Measurements from ENCODE around the gene CPNE4.
A peak's percentile ranks its signal among the peaks of the same experiment; 100 is the strongest.

CPNE4 gene

DNA sequence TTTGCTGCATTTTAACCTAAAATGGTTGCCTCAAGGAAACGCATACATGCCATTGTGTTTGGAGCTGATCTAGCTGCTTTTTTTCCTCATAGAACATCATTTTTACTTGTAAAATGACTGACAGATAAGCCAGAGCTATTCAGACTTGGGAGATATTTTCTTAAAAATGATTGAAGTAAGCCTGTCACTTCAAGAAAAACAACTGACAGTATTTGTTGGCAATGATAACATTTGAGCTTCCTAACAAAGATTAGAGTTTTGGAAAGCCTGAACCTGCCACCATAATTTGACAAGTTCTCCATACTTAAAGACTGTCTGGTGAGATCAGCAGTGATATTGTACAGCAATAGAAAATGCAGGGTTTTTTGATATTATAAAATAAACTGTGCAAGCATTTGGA lies 504.4 kb downstream of the CPNE4 start:
- Histone ChIP-seq H3K9me3 (ENCODE audit: control insufficient read depth in 1 of 2, low read length in 2 of 2) (no peaks in the 10 kb centered on the region), H3K4me3 (ENCODE audit: low read depth in 1 of 2, low read length in 2 of 2) (no peak overlapping the region), H3K4me1 (ENCODE audit: control insufficient read depth in 1 of 2, insufficient read depth in 2 of 2, low read length in 2 of 2) (no peaks in the 10 kb centered on the region)

DNA sequence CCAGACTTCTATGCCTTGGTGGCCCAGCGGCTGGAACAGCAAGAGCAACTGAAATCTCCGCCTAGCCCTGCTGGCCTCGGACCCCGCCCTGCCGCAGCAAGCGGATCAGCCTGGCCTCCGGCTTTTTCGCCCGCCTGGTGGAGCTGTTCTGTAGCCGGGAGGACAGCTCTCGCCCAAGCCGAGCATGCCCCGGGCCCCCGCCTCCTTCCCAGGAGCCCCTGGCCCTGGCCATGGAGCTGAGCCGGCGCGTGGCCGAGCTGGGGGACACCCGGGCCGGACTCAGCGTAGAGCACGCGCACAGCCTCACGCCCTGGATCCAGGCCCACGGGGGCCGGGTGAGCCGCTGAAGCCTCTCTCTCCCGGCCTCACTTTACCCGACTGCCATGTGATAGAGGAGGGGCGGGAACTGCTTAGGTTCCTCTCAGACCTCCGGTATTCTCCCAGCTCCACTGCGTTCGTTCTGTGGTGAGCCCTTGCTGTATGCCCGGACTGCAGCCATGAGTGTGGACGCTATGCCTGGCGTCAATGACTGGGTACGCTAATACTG lies 507.9 kb downstream of the CPNE4 start:
- no peak overlapping the region for H3K27ac ChIP-seq (ENCODE audit: low read depth, low read length)
- H3K4me1 ChIP-seq (ENCODE audit: control insufficient read depth in 1 of 2, insufficient read depth in 2 of 2, low read length in 2 of 2), result no peaks in the 10 kb centered on the region
- H3K9ac ChIP-seq (ENCODE audit: low read depth in 1 of 2, low read length in 2 of 2), result no peak overlapping the region
- no peaks in the 10 kb centered on the region for H3K36me3 ChIP-seq (ENCODE audit: control insufficient read depth in 1 of 2, insufficient read depth in 2 of 2, low read length in 2 of 2)
- H3K27me3 ChIP-seq (ENCODE audit: control insufficient read depth in 1 of 2, insufficient read depth in 2 of 2, low read length in 2 of 2), result no peaks in the 10 kb centered on the region
- H3K9me3 ChIP-seq (ENCODE audit: control insufficient read depth in 1 of 2, low read length in 2 of 2), result no peaks in the 10 kb centered on the region
- peak overlapping the region; percentile 8 to 32 for H3K4me3 ChIP-seq (ENCODE audit: low read depth in 1 of 2, low read length in 2 of 2)

More for the DNA sequence above, 504.4 kb downstream of the CPNE4 start:
- H3K9ac ChIP-seq (ENCODE audit: low read depth in 1 of 2, low read length in 2 of 2), result no peak overlapping the region
- no peaks in the 10 kb centered on the region for H3K27me3 ChIP-seq (ENCODE audit: control insufficient read depth in 1 of 2, insufficient read depth in 2 of 2, low read length in 2 of 2)
- H3K36me3 ChIP-seq (ENCODE audit: control insufficient read depth in 1 of 2, insufficient read depth in 2 of 2, low read length in 2 of 2), result no peaks in the 10 kb centered on the region
- no peak overlapping the region for H3K27ac ChIP-seq (ENCODE audit: low read depth, low read length)

DNA sequence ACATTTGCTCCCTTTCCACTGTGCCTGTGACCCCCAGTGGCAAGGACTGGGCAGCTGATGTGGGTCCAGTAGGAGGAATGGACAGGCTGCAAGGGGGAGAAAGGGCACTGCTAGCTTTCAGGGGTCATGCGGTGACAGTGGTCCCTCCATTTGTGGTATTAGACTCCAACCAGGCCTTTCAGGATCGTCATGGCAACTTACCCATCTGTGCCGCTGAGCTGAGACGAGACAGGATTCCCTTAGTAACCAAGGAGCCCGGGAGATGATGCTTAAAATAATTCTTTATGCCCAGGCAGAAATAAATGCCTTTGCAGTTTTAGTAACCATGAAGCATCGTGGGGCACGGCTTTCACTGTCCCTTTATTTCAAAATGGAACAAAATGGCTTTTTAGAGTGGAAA lies 516.1 kb downstream of the CPNE4 start:
- no peak overlapping the region for H3K27ac ChIP-seq (ENCODE audit: low read depth, low read length)
- no peaks in the 10 kb centered on the region for H3K9me3 ChIP-seq (ENCODE audit: control insufficient read depth in 1 of 2, low read length in 2 of 2)
- no peak overlapping the region for H3K4me3 ChIP-seq (ENCODE audit: low read depth in 1 of 2, low read length in 2 of 2)
- no peak overlapping the region for H3K9ac ChIP-seq (ENCODE audit: low read depth in 1 of 2, low read length in 2 of 2)
- H3K36me3 ChIP-seq (ENCODE audit: control insufficient read depth in 1 of 2, insufficient read depth in 2 of 2, low read length in 2 of 2), result no peaks in the 10 kb centered on the region
- H3K4me1 ChIP-seq (ENCODE audit: control insufficient read depth in 1 of 2, insufficient read depth in 2 of 2, low read length in 2 of 2), result no peaks in the 10 kb centered on the region
- H3K27me3 ChIP-seq (ENCODE audit: control insufficient read depth in 1 of 2, insufficient read depth in 2 of 2, low read length in 2 of 2), result no peaks in the 10 kb centered on the region

DNA sequence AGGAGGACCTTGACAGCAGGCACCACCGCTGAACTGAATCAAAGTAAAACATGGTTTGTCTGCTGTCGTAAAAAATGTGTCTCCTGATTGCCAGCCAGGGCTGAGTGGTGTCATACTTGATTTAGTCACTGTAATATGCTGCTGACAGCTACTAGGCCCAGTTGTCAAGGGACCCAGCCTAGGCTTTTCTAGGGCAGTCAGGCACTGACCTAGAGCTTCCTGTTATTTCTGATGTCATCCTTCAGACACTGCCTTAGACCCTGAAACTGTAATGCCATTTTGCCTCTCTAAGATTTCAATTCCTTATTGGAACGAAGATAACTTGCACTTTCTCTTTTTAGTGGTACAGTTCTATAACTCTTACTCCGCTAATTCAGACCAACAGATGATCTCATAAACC lies 529.4 kb downstream of the CPNE4 start:
- H3K4me1 ChIP-seq (ENCODE audit: control insufficient read depth in 1 of 2, insufficient read depth in 2 of 2, low read length in 2 of 2), result peaks cover 13 to 23% of the 10 kb centered on the region in 2 donors
- H3K27ac ChIP-seq (ENCODE audit: low read depth, low read length), result no peak overlapping the region
- H3K4me3 ChIP-seq (ENCODE audit: low read depth in 1 of 2, low read length in 2 of 2), result no peak overlapping the region
- no peak overlapping the region for H3K9ac ChIP-seq (ENCODE audit: low read depth in 1 of 2, low read length in 2 of 2)
- H3K36me3 ChIP-seq (ENCODE audit: control insufficient read depth in 1 of 2, insufficient read depth in 2 of 2, low read length in 2 of 2), result peaks cover 0 to 7% of the 10 kb centered on the region in 2 donors
- no peaks in the 10 kb centered on the region for H3K9me3 ChIP-seq (ENCODE audit: control insufficient read depth in 1 of 2, low read length in 2 of 2)
- H3K27me3 ChIP-seq (ENCODE audit: control insufficient read depth in 1 of 2, insufficient read depth in 2 of 2, low read length in 2 of 2), result peaks cover 0 to 10% of the 10 kb centered on the region in 2 donors

DNA sequence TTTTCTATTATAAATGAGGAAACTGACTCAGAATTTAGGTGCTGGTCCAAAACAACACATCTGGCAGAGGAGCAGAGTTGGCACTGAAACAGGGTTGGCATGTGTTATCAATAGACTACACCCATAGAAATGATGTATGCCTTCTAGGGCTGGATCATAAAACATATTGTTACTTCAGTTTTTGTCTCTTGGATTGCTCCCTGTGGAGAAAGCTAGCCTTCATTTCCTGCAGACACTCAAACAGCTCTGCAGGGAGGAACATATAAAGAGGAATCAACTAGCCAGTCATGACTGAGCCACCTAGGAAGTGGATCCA lies 531.5 kb downstream of the CPNE4 start:
- Histone ChIP-seq H3K9me3 (ENCODE audit: control insufficient read depth in 1 of 2, low read length in 2 of 2) (no peaks in the 10 kb centered on the region), H3K9ac (ENCODE audit: low read depth in 1 of 2, low read length in 2 of 2) (no peak overlapping the region), H3K4me1 (ENCODE audit: control insufficient read depth in 1 of 2, insufficient read depth in 2 of 2, low read length in 2 of 2) (peaks cover 13 to 23% of the 10 kb centered on the region in 2 donors), H3K27me3 (ENCODE audit: control insufficient read depth in 1 of 2, insufficient read depth in 2 of 2, low read length in 2 of 2) (peaks cover 0 to 10% of the 10 kb centered on the region in 2 donors), H3K27ac (ENCODE audit: low read depth, low read length) (no peak overlapping the region), H3K36me3 (ENCODE audit: control insufficient read depth in 1 of 2, insufficient read depth in 2 of 2, low read length in 2 of 2) (peaks cover 4 to 20% of the 10 kb centered on the region in 2 donors), H3K4me3 (ENCODE audit: low read depth in 1 of 2, low read length in 2 of 2) (peak overlapping the region; percentile 98 to 99)

DNA sequence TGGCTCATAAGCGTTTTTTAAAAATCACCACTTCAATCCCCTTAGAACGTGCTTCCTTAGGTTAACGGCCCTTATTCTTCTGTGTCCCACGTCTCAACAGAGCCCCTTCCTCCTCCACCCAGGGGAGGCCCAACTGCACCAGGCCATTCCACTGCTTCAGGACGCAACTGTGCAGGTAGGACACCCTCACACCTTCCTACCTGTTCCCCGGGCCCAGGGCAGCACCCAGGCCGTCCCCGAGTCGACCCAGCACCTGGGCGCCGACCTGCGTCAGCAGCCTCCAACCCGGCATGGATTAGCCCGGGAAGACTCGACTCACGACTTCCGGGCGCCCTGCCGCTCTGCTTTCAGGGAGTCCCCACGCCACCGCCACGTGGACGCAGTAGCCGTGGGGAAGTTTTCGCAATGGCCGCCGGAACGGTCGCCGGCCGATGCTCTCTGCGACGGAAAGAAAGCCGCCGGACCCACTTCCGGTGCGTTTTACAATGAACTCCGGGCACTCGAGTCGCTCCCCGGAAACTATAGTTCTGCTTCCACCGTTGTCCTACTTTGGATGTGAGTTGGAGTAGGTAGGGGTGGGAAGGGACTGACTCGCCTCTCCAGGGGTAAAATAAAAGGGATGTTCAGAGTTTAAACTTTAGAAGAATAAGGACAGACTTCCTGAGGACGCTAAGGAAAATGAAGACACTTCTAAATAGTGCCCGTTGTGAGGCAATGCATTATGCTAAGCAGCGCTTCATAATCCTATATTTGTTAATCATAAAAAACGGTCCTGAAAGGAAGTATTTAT lies 532.1 kb downstream of the CPNE4 start, which contains the start of gene MRPL3:
TSS of gene MRPL3 (minus strand) at position 442 of the 790 bp plus-strand sequence. CDS start at position 292, 150 bp downstream.
- no peak within 1 kb of the TSS for H3K27ac ChIP-seq (ENCODE audit: low read depth, low read length)
- H3K9me3 ChIP-seq (ENCODE audit: control insufficient read depth in 1 of 2, low read length in 2 of 2), result no peaks in the 10 kb centered on the region
- peaks cover 13 to 23% of the 10 kb centered on the region in 2 donors for H3K4me1 ChIP-seq (ENCODE audit: control insufficient read depth in 1 of 2, insufficient read depth in 2 of 2, low read length in 2 of 2)
- peaks cover 0 to 10% of the 10 kb centered on the region in 2 donors for H3K27me3 ChIP-seq (ENCODE audit: control insufficient read depth in 1 of 2, insufficient read depth in 2 of 2, low read length in 2 of 2)
- peak within 1 kb of the TSS; percentile 98 to 99 for H3K4me3 ChIP-seq (ENCODE audit: low read depth in 1 of 2, low read length in 2 of 2)
- H3K9ac ChIP-seq (ENCODE audit: low read depth in 1 of 2, low read length in 2 of 2), result peak within 1 kb of the TSS; percentile 87 to 94
- H3K36me3 ChIP-seq (ENCODE audit: control insufficient read depth in 1 of 2, insufficient read depth in 2 of 2, low read length in 2 of 2), result peaks cover 8 to 25% of the 10 kb centered on the region in 2 donors

DNA sequence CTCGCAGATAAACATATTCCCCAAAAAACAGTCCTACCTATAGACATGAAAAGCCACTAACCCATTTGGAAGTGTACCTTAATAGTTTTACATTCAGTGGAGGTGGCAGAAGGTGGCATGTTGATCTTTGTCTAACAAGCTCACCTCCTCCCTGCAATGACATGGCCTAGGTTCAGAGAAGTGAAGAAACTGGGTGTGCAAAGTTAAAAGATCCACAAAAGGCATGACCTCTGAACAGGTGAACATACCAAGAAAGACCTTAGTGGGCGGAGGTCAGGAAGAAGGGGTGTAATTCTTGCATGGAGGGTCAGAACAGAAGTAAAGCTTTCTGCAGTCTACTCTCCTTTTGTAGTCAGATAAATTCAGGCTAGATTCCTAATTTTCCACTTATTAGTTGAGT lies 532.9 kb downstream of the CPNE4 start:
- Histone ChIP-seq H3K27me3 (ENCODE audit: control insufficient read depth in 1 of 2, insufficient read depth in 2 of 2, low read length in 2 of 2) (peaks cover 0 to 4% of the 10 kb centered on the region in 2 donors), H3K27ac (ENCODE audit: low read depth, low read length) (no peak overlapping the region), H3K9me3 (ENCODE audit: control insufficient read depth in 1 of 2, low read length in 2 of 2) (no peaks in the 10 kb centered on the region), H3K36me3 (ENCODE audit: control insufficient read depth in 1 of 2, insufficient read depth in 2 of 2, low read length in 2 of 2) (peaks cover 13 to 32% of the 10 kb centered on the region in 2 donors), H3K9ac (ENCODE audit: low read depth in 1 of 2, low read length in 2 of 2) (peak overlapping the region; percentile 87 to 94), H3K4me3 (ENCODE audit: low read depth in 1 of 2, low read length in 2 of 2) (peak overlapping the region; percentile 98 to 99), H3K4me1 (ENCODE audit: control insufficient read depth in 1 of 2, insufficient read depth in 2 of 2, low read length in 2 of 2) (peaks cover 13 to 23% of the 10 kb centered on the region in 2 donors)

DNA sequence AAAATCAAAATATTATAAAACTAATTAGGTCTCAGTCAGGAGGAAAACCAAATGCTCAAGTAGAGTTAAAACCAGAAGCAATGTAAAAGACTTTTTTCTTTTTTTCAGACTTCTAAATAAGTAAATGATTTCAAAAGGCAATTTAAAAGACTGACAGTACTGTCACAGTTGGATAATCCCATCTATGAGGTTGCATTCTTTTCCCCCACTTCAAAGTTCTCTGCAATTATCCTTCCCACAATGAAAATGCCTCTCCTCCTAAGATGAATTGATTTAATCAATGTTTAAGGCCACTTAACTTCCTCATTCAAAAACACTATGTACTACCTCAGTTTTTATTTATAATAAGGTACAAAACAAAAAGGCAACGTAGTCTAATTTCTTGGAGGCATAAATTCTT lies 540.1 kb downstream of the CPNE4 start:
- H3K4me1 ChIP-seq (ENCODE audit: control insufficient read depth in 1 of 2, insufficient read depth in 2 of 2, low read length in 2 of 2), result no peaks in the 10 kb centered on the region
- H3K36me3 ChIP-seq (ENCODE audit: control insufficient read depth in 1 of 2, insufficient read depth in 2 of 2, low read length in 2 of 2), result peaks cover 25 to 63% of the 10 kb centered on the region in 2 donors
- no peaks in the 10 kb centered on the region for H3K9me3 ChIP-seq (ENCODE audit: control insufficient read depth in 1 of 2, low read length in 2 of 2)

DNA sequence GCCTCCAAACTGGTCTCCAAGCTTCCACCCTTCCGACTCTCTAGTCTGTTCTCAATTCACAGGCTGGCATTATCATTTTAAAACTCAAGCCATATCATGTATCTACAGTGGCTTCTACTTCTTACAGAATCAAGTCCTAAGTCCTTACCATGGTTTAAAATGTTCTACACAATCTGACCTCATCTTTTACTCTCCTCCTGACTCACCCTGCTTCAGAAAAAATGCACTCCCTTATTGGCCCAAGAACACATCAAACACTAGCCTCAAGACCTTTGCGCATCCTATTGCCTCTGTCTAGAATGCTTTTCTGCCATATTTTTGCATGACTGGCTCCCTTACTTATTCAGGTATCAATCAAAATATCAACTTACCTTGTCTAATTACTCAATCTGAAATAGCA lies 543.0 kb downstream of the CPNE4 start:
- no peak overlapping the region for H3K27ac ChIP-seq (ENCODE audit: low read depth, low read length)
- peaks cover 12 to 51% of the 10 kb centered on the region in 2 donors for H3K36me3 ChIP-seq (ENCODE audit: control insufficient read depth in 1 of 2, insufficient read depth in 2 of 2, low read length in 2 of 2)

More for the DNA sequence above, 540.1 kb downstream of the CPNE4 start:
- Histone ChIP-seq H3K4me3 (ENCODE audit: low read depth in 1 of 2, low read length in 2 of 2) (no peak overlapping the region), H3K27me3 (ENCODE audit: control insufficient read depth in 1 of 2, insufficient read depth in 2 of 2, low read length in 2 of 2) (no peaks in the 10 kb centered on the region), H3K9ac (ENCODE audit: low read depth in 1 of 2, low read length in 2 of 2) (no peak overlapping the region), H3K27ac (ENCODE audit: low read depth, low read length) (no peak overlapping the region)

DNA sequence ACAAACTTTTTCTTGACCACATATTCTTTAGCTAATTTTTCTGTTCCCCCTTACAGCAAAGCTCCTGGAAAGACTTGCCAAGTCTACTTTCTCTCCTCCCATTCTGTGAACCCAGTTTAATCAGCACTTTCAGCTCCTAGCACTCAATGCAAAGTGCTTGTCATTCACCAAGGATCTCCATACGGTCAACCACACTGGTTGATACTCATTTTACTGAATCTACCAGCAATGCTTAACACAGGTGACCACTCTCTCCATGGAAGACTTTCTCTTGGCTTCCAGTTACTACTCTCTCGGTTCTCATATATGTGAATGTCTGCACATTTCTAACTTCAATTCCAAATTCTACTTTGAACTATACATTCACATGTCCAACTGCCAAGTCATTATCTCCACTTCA lies 543.7 kb downstream of the CPNE4 start:
- Histone ChIP-seq H3K9ac (ENCODE audit: low read depth in 1 of 2, low read length in 2 of 2) (no peak overlapping the region), H3K36me3 (ENCODE audit: control insufficient read depth in 1 of 2, insufficient read depth in 2 of 2, low read length in 2 of 2) (peaks cover 10 to 44% of the 10 kb centered on the region in 2 donors), H3K27ac (ENCODE audit: low read depth, low read length) (no peak overlapping the region), H3K4me1 (ENCODE audit: control insufficient read depth in 1 of 2, insufficient read depth in 2 of 2, low read length in 2 of 2) (no peaks in the 10 kb centered on the region), H3K4me3 (ENCODE audit: low read depth in 1 of 2, low read length in 2 of 2) (no peak overlapping the region), H3K27me3 (ENCODE audit: control insufficient read depth in 1 of 2, insufficient read depth in 2 of 2, low read length in 2 of 2) (no peaks in the 10 kb centered on the region), H3K9me3 (ENCODE audit: control insufficient read depth in 1 of 2, low read length in 2 of 2) (no peaks in the 10 kb centered on the region)

More for the DNA sequence above, 543.0 kb downstream of the CPNE4 start:
- Histone ChIP-seq H3K27me3 (ENCODE audit: control insufficient read depth in 1 of 2, insufficient read depth in 2 of 2, low read length in 2 of 2) (no peaks in the 10 kb centered on the region), H3K4me3 (ENCODE audit: low read depth in 1 of 2, low read length in 2 of 2) (no peak overlapping the region), H3K4me1 (ENCODE audit: control insufficient read depth in 1 of 2, insufficient read depth in 2 of 2, low read length in 2 of 2) (no peaks in the 10 kb centered on the region), H3K9me3 (ENCODE audit: control insufficient read depth in 1 of 2, low read length in 2 of 2) (no peaks in the 10 kb centered on the region), H3K9ac (ENCODE audit: low read depth in 1 of 2, low read length in 2 of 2) (no peak overlapping the region)
